Vagina (tissue), 2 donors: ENCODE data around the gene WNK2. TPM values are rescaled to one million over a fixed set of nuclear protein-coding genes. Genes with fewer than 3 reads are reported as not detected.

Experiments
- DNase-seq, 2 donors: peaks; one replicate each; pipeline ENCODE4 v3.0.0-alpha.2; 2017; ENCODE audit errors: extremely low spot score in 2 of 2
- H3K27ac ChIP-seq: fragments of 200-600 bp; sonication (generic); one replicate; pipeline ENCODE4 v1.5.1; 2019
- H3K27me3 ChIP-seq: fragments of 200-600 bp; sonication (generic); one replicate; pipeline ENCODE4 v1.5.1; 2019
- H3K36me3 ChIP-seq, 2 donors: fragments of 200-600 bp; sonication (generic); one replicate each; pipeline ENCODE4 v1.5.1; 2017 to 2019
- H3K4me1 ChIP-seq: fragments of 200-600 bp; sonication (generic); one replicate; pipeline ENCODE4 v1.5.1; 2019
- H3K4me3 ChIP-seq, 2 donors: fragments of 200-600 bp; sonication (generic); 1 replicate in 1 of 2; 2 replicates in 1 of 2; pipeline ENCODE4 v1.5.1; 2016 to 2019
- H3K9me3 ChIP-seq: fragments of 200-600 bp; sonication (generic); one replicate; pipeline ENCODE4 v1.5.1; 2019
- POLR2A ChIP-seq, 2 donors: fragments of 450-650 bp; IDR thresholded peaks; one replicate each; pipeline ENCODE4 v1.6.1; 2017; ENCODE audit warnings: antibody characterized with exemption in 2 of 2, mild to moderate bottlenecking in 2 of 2, moderate library complexity in 2 of 2
- POLR2AphosphoS5 ChIP-seq, 2 donors: sonication (generic); formaldehyde crosslinking; IDR thresholded peaks; one replicate each; pipeline ENCODE4 v1.9.0; 2017; ENCODE audit warnings: antibody characterized with exemption in 2 of 2, mild to moderate bottlenecking in 2 of 2, low read depth in 1 of 2; ENCODE audit not compliant: insufficient read depth in 1 of 2
- intact Hi-C: fragments of 100-400 bp; cut with DNase I; formaldehyde crosslinking; loops from one replicate; pipeline ENCODE4 v1.15.1; 2023
- total RNA-seq: library from RNA; depleted of rRNA; stranded (reverse); fragments of >200 nt; gene quantifications from one replicate; pipeline ENCODE4 v1.2.3, GENCODE V29; 2016
- TF ChIP-seq, protein P1 (sequence below), 3 experiments: fragments of 450-650 bp in 2 of 3; fragments of 200-600 bp in 1 of 3; sonication (generic) in 1 of 3; IDR thresholded peaks; one replicate each; pipeline ENCODE4 v1.5.1; 2017 to 2019; ENCODE audit warnings: antibody characterized with exemption in 3 of 3, mild to moderate bottlenecking in 2 of 3, moderate library complexity in 2 of 3

WNK2 gene
- total RNA-seq, 1 donor from 2014 or later = 24.8 TPM

- Histone ChIP-seq H3K36me3 (no peaks in the 10 kb centered on the region), H3K27ac (no peak overlapping the region), H3K27me3 (no peaks in the 10 kb centered on the region), H3K4me3 (no peak overlapping the region), H3K9me3 (no peaks in the 10 kb centered on the region), H3K4me1 (no peaks in the 10 kb centered on the region)
- peak in 1 of 2 donors; percentile 82 for DNase-seq
- intact Hi-C loops = no loop called here
- TF ChIP-seq POLR2A (IDR thresholded peaks at IDR 0.05) (no peak), POLR2AphosphoS5 (IDR thresholded peaks at IDR 0.05; ENCODE audit: insufficient read depth in 1 of 2, low read depth in 1 of 2) (no peak)
- TF ChIP-seq, protein P1, sequence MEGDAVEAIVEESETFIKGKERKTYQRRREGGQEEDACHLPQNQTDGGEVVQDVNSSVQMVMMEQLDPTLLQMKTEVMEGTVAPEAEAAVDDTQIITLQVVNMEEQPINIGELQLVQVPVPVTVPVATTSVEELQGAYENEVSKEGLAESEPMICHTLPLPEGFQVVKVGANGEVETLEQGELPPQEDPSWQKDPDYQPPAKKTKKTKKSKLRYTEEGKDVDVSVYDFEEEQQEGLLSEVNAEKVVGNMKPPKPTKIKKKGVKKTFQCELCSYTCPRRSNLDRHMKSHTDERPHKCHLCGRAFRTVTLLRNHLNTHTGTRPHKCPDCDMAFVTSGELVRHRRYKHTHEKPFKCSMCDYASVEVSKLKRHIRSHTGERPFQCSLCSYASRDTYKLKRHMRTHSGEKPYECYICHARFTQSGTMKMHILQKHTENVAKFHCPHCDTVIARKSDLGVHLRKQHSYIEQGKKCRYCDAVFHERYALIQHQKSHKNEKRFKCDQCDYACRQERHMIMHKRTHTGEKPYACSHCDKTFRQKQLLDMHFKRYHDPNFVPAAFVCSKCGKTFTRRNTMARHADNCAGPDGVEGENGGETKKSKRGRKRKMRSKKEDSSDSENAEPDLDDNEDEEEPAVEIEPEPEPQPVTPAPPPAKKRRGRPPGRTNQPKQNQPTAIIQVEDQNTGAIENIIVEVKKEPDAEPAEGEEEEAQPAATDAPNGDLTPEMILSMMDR (IDR thresholded peaks at IDR 0.05) = no peak
These were observed 73.9 kb downstream of the WNK2 start for GRCh38 chr9:93257808-93258331.

DNA sequence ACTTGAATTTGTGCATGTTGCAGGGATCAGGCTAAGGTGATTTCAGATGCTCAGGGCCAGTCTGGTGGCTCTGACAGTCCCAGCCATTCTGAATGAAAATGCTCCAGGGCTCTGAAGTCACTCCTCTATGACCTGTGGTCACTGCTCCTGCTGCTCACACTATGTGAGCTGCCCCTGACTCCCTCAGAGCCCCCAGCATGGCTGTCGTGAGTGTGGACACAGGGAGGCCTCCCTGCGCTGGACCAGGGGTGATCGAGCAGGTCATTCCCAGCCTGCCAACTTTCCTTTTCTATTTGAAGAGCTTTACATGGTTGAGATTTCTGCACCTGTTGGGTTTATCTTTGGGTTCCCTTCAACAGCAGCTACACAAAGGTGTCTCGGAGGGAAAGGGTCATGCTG lies 74.5 kb downstream of the WNK2 start:
- DNase-seq = no peak
- Histone ChIP-seq H3K27me3 (no peaks in the 10 kb centered on the region), H3K27ac (no peak overlapping the region), H3K9me3 (no peaks in the 10 kb centered on the region), H3K36me3 (no peaks in the 10 kb centered on the region), H3K4me3 (no peak overlapping the region), H3K4me1 (no peaks in the 10 kb centered on the region)
- intact Hi-C loops = no loop called here
- TF ChIP-seq, protein P1 (IDR thresholded peaks at IDR 0.05) = no peak
- TF ChIP-seq POLR2A (IDR thresholded peaks at IDR 0.05) = no peak
- no peak for TF ChIP-seq POLR2AphosphoS5 (IDR thresholded peaks at IDR 0.05; ENCODE audit: insufficient read depth in 1 of 2, low read depth in 1 of 2)

DNA sequence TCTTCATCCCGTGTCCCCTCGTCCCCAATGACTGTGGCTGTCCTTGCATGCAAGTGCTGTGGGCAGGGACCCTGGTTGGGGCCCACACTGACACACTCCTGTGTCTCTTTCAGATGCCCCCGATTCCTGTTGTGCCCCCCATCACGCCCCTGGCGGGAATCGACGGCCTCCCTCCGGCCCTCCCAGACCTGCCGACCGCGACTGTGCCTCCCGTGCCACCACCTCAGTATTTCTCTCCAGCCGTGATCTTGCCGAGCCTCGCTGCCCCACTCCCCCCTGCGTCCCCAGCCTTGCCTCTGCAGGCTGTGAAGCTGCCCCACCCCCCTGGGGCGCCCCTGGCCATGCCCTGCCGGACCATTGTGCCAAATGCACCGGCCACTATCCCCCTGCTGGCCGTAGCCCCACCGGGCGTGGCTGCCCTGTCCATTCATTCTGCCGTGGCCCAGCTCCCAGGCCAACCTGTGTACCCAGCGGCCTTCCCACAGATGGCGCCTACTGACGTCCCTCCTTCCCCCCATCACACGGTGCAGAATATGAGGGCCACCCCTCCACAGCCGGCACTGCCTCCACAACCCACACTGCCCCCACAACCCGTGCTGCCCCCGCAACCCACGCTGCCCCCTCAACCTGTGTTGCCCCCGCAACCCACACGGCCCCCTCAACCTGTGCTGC lies 75.0 kb downstream of the WNK2 start:
- no peaks in the 10 kb centered on the region for H3K9me3 ChIP-seq
- TF ChIP-seq POLR2AphosphoS5 (IDR thresholded peaks at IDR 0.05; ENCODE audit: insufficient read depth in 1 of 2, low read depth in 1 of 2) (no peak), POLR2A (IDR thresholded peaks at IDR 0.05) (no peak)
- TF ChIP-seq, protein P1 (IDR thresholded peaks at IDR 0.05) = no peak
- intact Hi-C loops = no loop called here
- H3K4me1 ChIP-seq = no peaks in the 10 kb centered on the region
- DNase-seq = peak in 1 of 2 donors; percentile 75
- no peak overlapping the region for H3K27ac ChIP-seq
- H3K27me3 ChIP-seq = no peaks in the 10 kb centered on the region
- H3K36me3 ChIP-seq = no peaks in the 10 kb centered on the region
- no peak overlapping the region for H3K4me3 ChIP-seq

GRCh38 chr9:93259490-93260262 lies 75.7 kb downstream of the WNK2 start:
- TF ChIP-seq, protein P1 (IDR thresholded peaks at IDR 0.05) = no peak
- TF ChIP-seq POLR2A (IDR thresholded peaks at IDR 0.05) (no peak), POLR2AphosphoS5 (IDR thresholded peaks at IDR 0.05; ENCODE audit: insufficient read depth in 1 of 2, low read depth in 1 of 2) (no peak)
- Histone ChIP-seq H3K9me3 (no peaks in the 10 kb centered on the region), H3K36me3 (no peaks in the 10 kb centered on the region), H3K4me1 (no peaks in the 10 kb centered on the region), H3K27ac (no peak overlapping the region), H3K4me3 (no peak overlapping the region), H3K27me3 (no peaks in the 10 kb centered on the region)
- intact Hi-C loops = no loop called here
- peak; percentile 70 to 91 for DNase-seq
